HCT116 (cell line): ENCODE results near the gene CLGN. TPM values are rescaled to one million over a fixed set of nuclear protein-coding genes. Genes with fewer than 3 reads are reported as not detected.

Source experiments
- ATAC-seq: fragments of 200-7000 bp; cut with Tn5 transposase; 2 replicates; pipeline ENCODE4 v1.9.1; 2020; ENCODE audit warnings: mild to moderate bottlenecking, moderate library complexity
- BruUV-seq: library from RNA; stranded (reverse); fragments of 400-500 nt; replicated peaks from 2 replicates; lab custom pipeline; 2021; lab: Mats Ljungman, UMichigan
- CTCF ChIA-PET: fragments of 300-600 bp; sonication (Branson Sonifier 250); formaldehyde crosslinking; loops from one replicate; lab custom pipeline; 2021; ENCODE audit warnings: antibody characterized with exemption; lab: Charles Lee
- POLR2A ChIA-PET: fragments of 300-600, 350-600 bp; sonication (Branson Sonifier 250); formaldehyde crosslinking; loops from one replicate; lab custom pipeline; 2021; ENCODE audit warnings: antibody characterized with exemption; lab: Charles Lee
- RAD21 ChIA-PET, 2 experiments: fragments of 300-600 bp; sonication (Branson Sonifier 250); formaldehyde crosslinking; loops; one replicate each; lab custom pipeline; 2023; ENCODE audit warnings: low total read pairs in 2 of 2; ENCODE audit not compliant: uncharacterized antibody in 2 of 2, unreplicated experiment in 2 of 2, low non-redundant PET in 1 of 2; lab: Charles Lee
- DNase-seq: peaks from one replicate; pipeline ENCODE4 v3.0.0-alpha.2; 2010; ENCODE audit warnings: low read depth, low spot score
- H2AFZ ChIP-seq: fragments of 200-600 bp; shearing (Covaris generic), sonication (generic); 2 replicates; pipeline ENCODE4 v1.6.1; 2017; ENCODE audit warnings: low read depth, mixed run types, mixed read lengths, antibody characterized with exemption, low read length; ENCODE audit not compliant: poor library complexity, severe bottlenecking
- H3K27ac ChIP-seq: 2 replicates; pipeline ENCODE4 v1.5.1; 2012; ENCODE audit warnings: low read depth, low read length
- H3K27me3 ChIP-seq: fragments of 200-600 bp; sonication (generic); 2 replicates; pipeline ENCODE4 v1.6.1; 2016; ENCODE audit warnings: mixed run types, low read length, mixed read lengths; ENCODE audit not compliant: insufficient read depth
- H3K36me3 ChIP-seq, 2 experiments: fragments of 200-500 bp in 1 of 2; fragments of 200-600 bp in 1 of 2; sonication (Bioruptor generic) in 1 of 2; sonication (generic) in 1 of 2; 2 replicates each; pipeline versions ENCODE4 v1.5.1 to v1.6.1; 2014 to 2016; ENCODE audit warnings: low read length in 2 of 2, inconsistent platforms in 1 of 2, mixed read lengths in 1 of 2, mixed run types in 1 of 2; ENCODE audit not compliant: insufficient read depth in 2 of 2, control insufficient read depth in 1 of 2
- H3K4me1 ChIP-seq, 2 experiments: fragments of 200-600 bp in 1 of 2; sonication (generic) in 1 of 2; 2 replicates each; pipeline versions ENCODE4 v1.5.1 to v1.6.1; 2012 to 2017; ENCODE audit warnings: low read length in 2 of 2, inconsistent platforms in 1 of 2, mild to moderate bottlenecking in 1 of 2, mixed read lengths in 1 of 2, mixed run types in 1 of 2, moderate library complexity in 1 of 2; ENCODE audit not compliant: insufficient read depth in 2 of 2, control insufficient read depth in 1 of 2
- H3K4me2 ChIP-seq: fragments of 200-600 bp; sonication (generic); 2 replicates; pipeline ENCODE4 v1.6.1; 2017; ENCODE audit warnings: mixed run types, low read length, mixed read lengths
- H3K4me3 ChIP-seq, 2 experiments: fragments of 200-600 bp in 1 of 2; sonication (generic) in 1 of 2; replicated peaks in 1 of 2; 2 replicates each; pipeline ENCODE4 v1.5.1; 2011 to 2016; ENCODE audit warnings: low read length in 2 of 2, control low read depth in 1 of 2, low read depth in 1 of 2, mild to moderate bottlenecking in 1 of 2, mixed read lengths in 1 of 2, mixed run types in 1 of 2
- H3K79me2 ChIP-seq: fragments of 200-600 bp; sonication (generic); 2 replicates; pipeline ENCODE4 v1.6.1; 2017; ENCODE audit warnings: mild to moderate bottlenecking, mixed run types, low read length, moderate library complexity, mixed read lengths; ENCODE audit not compliant: insufficient read depth
- H3K9ac ChIP-seq: fragments of 200-600 bp; sonication (generic); 2 replicates; pipeline ENCODE4 v1.6.1; 2016; ENCODE audit warnings: low read length, mixed read lengths
- H3K9me2 ChIP-seq: fragments of 200-600 bp; sonication (generic), shearing (Covaris generic); 2 replicates; pipeline ENCODE4 v1.6.1; 2017; ENCODE audit warnings: mixed run types, mild to moderate bottlenecking, moderate library complexity; ENCODE audit not compliant: insufficient read depth
- H3K9me3 ChIP-seq, 2 experiments: fragments of 200-500 bp in 1 of 2; fragments of 200-600 bp in 1 of 2; sonication (Bioruptor generic) in 1 of 2; sonication (generic) in 1 of 2; 2 replicates each; pipeline ENCODE4 v1.6.1; 2014 to 2017; ENCODE audit warnings: low read length in 2 of 2, mixed read lengths in 2 of 2, inconsistent platforms in 1 of 2, low read depth in 1 of 2, mild to moderate bottlenecking in 1 of 2, mixed run types in 1 of 2, moderate library complexity in 1 of 2; ENCODE audit not compliant: control insufficient read depth in 1 of 2, insufficient read depth in 1 of 2
- H4K20me1 ChIP-seq: fragments of 200-600 bp; sonication (generic), shearing (Covaris generic); 2 replicates; pipeline ENCODE4 v1.6.1; 2017; ENCODE audit warnings: mixed run types, mild to moderate bottlenecking, moderate library complexity; ENCODE audit not compliant: insufficient read depth
- ATF3 ChIP-seq: IDR thresholded peaks from 2 replicates; pipeline ENCODE4 v1.6.1; 2012
- CBX3 ChIP-seq: IDR thresholded peaks from 2 replicates; pipeline ENCODE4 v1.6.1; 2012; ENCODE audit warnings: low read depth
- CEBPB ChIP-seq: IDR thresholded peaks from 2 replicates; pipeline ENCODE4 v1.6.1; 2012; ENCODE audit warnings: low read depth
- CTCF ChIP-seq, 3 experiments: fragments of 200-600 bp in 1 of 3; sonication (generic) in 1 of 3; IDR thresholded peaks in 2 of 3; conservative IDR thresholded peaks in 1 of 3; 2 replicates each; pipeline ENCODE4 v1.5.1; 2012 to 2017; ENCODE audit warnings: low read depth in 2 of 3, low read length in 2 of 3, antibody characterized with exemption in 1 of 3, borderline replicate concordance in 1 of 3, control low read depth in 1 of 3, mild to moderate bottlenecking in 1 of 3, mixed read lengths in 1 of 3, mixed run types in 1 of 3, moderate library complexity in 1 of 3; ENCODE audit not compliant: insufficient read depth in 1 of 3
- ELF1 ChIP-seq: IDR thresholded peaks from 2 replicates; pipeline ENCODE4 v1.6.1; 2012; ENCODE audit warnings: low read depth, borderline replicate concordance
- EZH2phosphoT487 ChIP-seq: fragments of 200-600 bp; IDR thresholded peaks from 2 replicates; pipeline ENCODE4 v1.6.1; 2018; ENCODE audit warnings: antibody characterized with exemption, borderline replicate concordance
- MAX ChIP-seq: IDR thresholded peaks from 2 replicates; pipeline ENCODE4 v1.6.1; 2012
- REST ChIP-seq: IDR thresholded peaks from 2 replicates; pipeline ENCODE4 v1.6.1; 2012; ENCODE audit warnings: low read depth
- SIN3A ChIP-seq: IDR thresholded peaks from 2 replicates; pipeline ENCODE4 v1.6.1; 2012; ENCODE audit warnings: low read depth
- SRF ChIP-seq: IDR thresholded peaks from 2 replicates; pipeline ENCODE4 v1.6.1; 2012; ENCODE audit warnings: low read depth
- ZNF274 ChIP-seq: fragments of 200-500 bp; sonication (Bioruptor generic); IDR thresholded peaks from 2 replicates; pipeline ENCODE4 v1.6.1; 2014; ENCODE audit warnings: mild to moderate bottlenecking, low read depth, low read length, inconsistent platforms
- intact Hi-C: fragments of 100-400 bp; cut with micrococcal nuclease; formaldehyde crosslinking; loops from 2 replicates; pipeline ENCODE4 v1.10.0; 2022
- total RNA-seq: library from RNA; stranded (reverse); gene quantifications from one replicate; pipeline ENCODE4 v1.2.1, GENCODE V29; 2021; ENCODE audit not compliant: unreplicated experiment

CLGN gene
- total RNA-seq, 1 experiment from 2014 or later: 1.4 TPM

- Histone ChIP-seq H3K9me2 (no peaks in the 10 kb centered on the region), H4K20me1 (no peaks in the 10 kb centered on the region), H3K4me1 (no peaks in the 10 kb centered on the region), H3K9me3 (no peaks in the 10 kb centered on the region), H2AFZ (no peak overlapping the region), H3K27ac (no peak overlapping the region)
- POLR2A ChIA-PET: no interaction called here
- RAD21 ChIA-PET: no interaction called here
- intact Hi-C loops: no loop called here
- TF ChIP-seq REST (no peak), ATF3 (no peak), CTCF (IDR thresholded peaks at IDR 0.05 in 2 of 3, conservative IDR thresholded peaks at IDR 0.05 in 1 of 3; ENCODE audit: borderline replicate concordance in 1 of 3, insufficient read depth in 1 of 3, low read depth in 2 of 3, low read length in 2 of 3) (no peak), CBX3 (no peak), ELF1 (no peak), SIN3A (no peak), SRF (no peak), MAX (no peak), CEBPB (no peak), EZH2phosphoT487 (no peak), ZNF274 (no peak)
- TF ChIP-seq, all 23 proteins: peak for 0
- H3K27me3 ChIP-seq: no peaks in the 10 kb centered on the region
- DNase-seq: no peak
- CTCF ChIA-PET: interaction anchor here (4.4 kb wide), 1 partner anchor 9 kb away, joined by 18 read pairs; no protein-coding TSS in a partner anchor
- BruUV-seq: no TSS peak
- H3K9ac ChIP-seq: no peak overlapping the region
- no peak overlapping the region for H3K4me3 ChIP-seq
- no peak for ATAC-seq
- H3K4me2 ChIP-seq: no peak overlapping the region
- no peaks in the 10 kb centered on the region for H3K79me2 ChIP-seq
- H3K36me3 ChIP-seq: no peaks in the 10 kb centered on the region
Measured at GRCh38 chr4:140351093-140352075, 76.1 kb downstream of the CLGN start.
